Liver (tissue), 9 donors: Measurements from ENCODE around the gene LRRC47. TPM values are rescaled to one million over a fixed set of nuclear protein-coding genes. Genes with fewer than 3 reads are reported as not detected.

Experiments
- DNase-seq: peaks from one replicate; pipeline ENCODE4 v3.0.0-alpha.2; 2017; ENCODE audit warnings: low spot score
- H3K27ac ChIP-seq, 2 donors: one replicate each; pipeline ENCODE4 v1.7.0; 2013; ENCODE audit warnings: inconsistent platforms in 2 of 2, low read length in 2 of 2, control low read depth in 1 of 2, low read depth in 1 of 2, mild to moderate bottlenecking in 1 of 2
- H3K27me3 ChIP-seq, 4 donors: one replicate each; pipeline versions ENCODE4 v1.6.1 to v1.7.0; 2013; ENCODE audit warnings: low read length in 3 of 4, inconsistent platforms in 1 of 4, mild to moderate bottlenecking in 1 of 4, moderate library complexity in 1 of 4; ENCODE audit not compliant: control insufficient read depth in 4 of 4, insufficient read depth in 4 of 4
- H3K36me3 ChIP-seq, 4 donors: one replicate each; pipeline versions ENCODE4 v1.6.1 to v1.7.0; 2013; ENCODE audit warnings: low read length in 3 of 4, mild to moderate bottlenecking in 3 of 4, low read depth in 1 of 4, moderate library complexity in 1 of 4; ENCODE audit not compliant: control insufficient read depth in 4 of 4, insufficient read depth in 3 of 4
- H3K4me1 ChIP-seq, 4 donors: one replicate each; pipeline versions ENCODE4 v1.6.1 to v1.7.0; 2013; ENCODE audit warnings: low read length in 3 of 4, mild to moderate bottlenecking in 3 of 4, moderate library complexity in 1 of 4; ENCODE audit not compliant: control insufficient read depth in 4 of 4, insufficient read depth in 4 of 4
- H3K4me3 ChIP-seq, 3 donors: one replicate each; pipeline versions ENCODE4 v1.6.1 to v1.7.0; 2013; ENCODE audit warnings: low read length in 3 of 3, control low read depth in 1 of 3, low read depth in 1 of 3, mild to moderate bottlenecking in 1 of 3
- H3K9ac ChIP-seq, 2 donors: one replicate each; pipeline ENCODE4 v1.7.0; 2013; ENCODE audit warnings: low read length in 2 of 2, mild to moderate bottlenecking in 2 of 2, moderate library complexity in 2 of 2, control low read depth in 1 of 2, low read depth in 1 of 2
- H3K9me3 ChIP-seq, 4 donors: one replicate each; pipeline versions ENCODE4 v1.6.1 to v1.7.0; 2013; ENCODE audit warnings: low read length in 3 of 4; ENCODE audit not compliant: control insufficient read depth in 4 of 4
- CTCF ChIP-seq: fragments of 150-350 bp; IDR thresholded peaks from 2 replicates; pipeline ENCODE4 v1.5.1; 2017; ENCODE audit warnings: improper control_type of control experiment, low read depth, low read length; ENCODE audit not compliant: missing input control
- EGR1 ChIP-seq, 2 donors: IDR thresholded peaks; 2 replicates each; pipeline ENCODE4 v1.6.1; 2016 to 2018; ENCODE audit warnings: antibody characterized with exemption in 2 of 2, low read depth in 2 of 2
- FOXA1 ChIP-seq: IDR thresholded peaks from 2 replicates; pipeline ENCODE4 v1.6.1; 2016; ENCODE audit warnings: antibody characterized with exemption
- FOXA2 ChIP-seq: IDR thresholded peaks from 2 replicates; pipeline ENCODE4 v1.6.1; 2016; ENCODE audit warnings: antibody characterized with exemption
- GABPA ChIP-seq, 2 donors: IDR thresholded peaks in 1 of 2; conservative IDR thresholded peaks in 1 of 2; 2 replicates each; pipeline ENCODE4 v1.6.1; 2016; ENCODE audit warnings: antibody characterized with exemption in 2 of 2, mild to moderate bottlenecking in 1 of 2, moderate library complexity in 1 of 2
- HNF4A ChIP-seq, 2 donors: conservative IDR thresholded peaks; 2 replicates each; pipeline ENCODE4 v1.6.1; 2016; ENCODE audit warnings: antibody characterized with exemption in 2 of 2, mild to moderate bottlenecking in 2 of 2
- HNF4G ChIP-seq: IDR thresholded peaks from 2 replicates; pipeline ENCODE4 v1.6.1; 2016; ENCODE audit warnings: antibody characterized with exemption
- JUND ChIP-seq, 2 donors: IDR thresholded peaks; 2 replicates each; pipeline ENCODE4 v1.6.1; 2016; ENCODE audit warnings: antibody characterized with exemption in 2 of 2
- NR2F2 ChIP-seq: IDR thresholded peaks from 2 replicates; pipeline ENCODE4 v1.6.1; 2016; ENCODE audit warnings: antibody characterized with exemption
- RAD21 ChIP-seq, 2 donors: IDR thresholded peaks; 2 replicates each; pipeline ENCODE4 v1.6.1; 2016; ENCODE audit warnings: antibody characterized with exemption in 2 of 2, mild to moderate bottlenecking in 2 of 2
- RXRA ChIP-seq, 2 donors: IDR thresholded peaks; 2 replicates each; pipeline ENCODE4 v1.6.1; 2017 to 2018; ENCODE audit warnings: antibody characterized with exemption in 2 of 2, mild to moderate bottlenecking in 1 of 2
- SP1 ChIP-seq: IDR thresholded peaks from 2 replicates; pipeline ENCODE4 v1.6.1; 2018; ENCODE audit warnings: antibody characterized with exemption, mild to moderate bottlenecking
- TAF1 ChIP-seq: conservative IDR thresholded peaks from 2 replicates; pipeline ENCODE4 v1.6.1; 2016; ENCODE audit warnings: antibody characterized with exemption, mild to moderate bottlenecking
- YY1 ChIP-seq: IDR thresholded peaks from 2 replicates; pipeline ENCODE4 v1.6.1; 2016; ENCODE audit warnings: antibody characterized with exemption, mild to moderate bottlenecking
- WGBS: extraction: QIAGEN DNeasy Blood & Tissue Kit; methylation state at CpG from one replicate; pipeline ENCODE4 v1.1.7; 2013; 5-methylcytosine and 5-hydroxymethylcytosine counted together
- polyA plus RNA-seq, 2 donors: library from polyadenylated mRNA; stranded (reverse) in 1 of 2; unstranded in 1 of 2; fragments of 200-250 nt in 1 of 2; fragments of >200 nt in 1 of 2; fragmentation: Nextera tagmentation in 1 of 2; extraction: Ambion mirVana in 1 of 2; gene quantifications; one replicate each; pipeline versions ENCODE4 v1.2.1 to v1.2.3, GENCODE V29; 2013 to 2015
- total RNA-seq, 2 donors: library from RNA; depleted of rRNA; stranded (reverse); fragments of >200 nt; gene quantifications; one replicate each; pipeline ENCODE4 v1.2.3, GENCODE V29; 2014
- TF ChIP-seq, protein P1 (sequence below): IDR thresholded peaks from 2 replicates; pipeline ENCODE4 v1.6.1; 2016; ENCODE audit warnings: antibody characterized with exemption, mild to moderate bottlenecking
- TF ChIP-seq, protein P2 (sequence below): IDR thresholded peaks from 2 replicates; pipeline ENCODE4 v1.6.1; 2016; ENCODE audit warnings: antibody characterized with exemption
- TF ChIP-seq, protein P3 (sequence below): IDR thresholded peaks from 2 replicates; pipeline ENCODE4 v1.6.1; 2016; ENCODE audit warnings: antibody characterized with exemption
- TF ChIP-seq, protein P4 (sequence below): IDR thresholded peaks from 2 replicates; pipeline ENCODE4 v1.6.1; 2016; ENCODE audit warnings: antibody characterized with exemption
- donor health status: healthy.
- donor health status: healthy.
- donor health status: healthy.
- donor health status: healthy.
- donor health status: healthy.

Gene LRRC47
- total and polyA plus RNA-seq, 4 donors: 8.7 to 23.8 (median 15.4) TPM

DNA sequence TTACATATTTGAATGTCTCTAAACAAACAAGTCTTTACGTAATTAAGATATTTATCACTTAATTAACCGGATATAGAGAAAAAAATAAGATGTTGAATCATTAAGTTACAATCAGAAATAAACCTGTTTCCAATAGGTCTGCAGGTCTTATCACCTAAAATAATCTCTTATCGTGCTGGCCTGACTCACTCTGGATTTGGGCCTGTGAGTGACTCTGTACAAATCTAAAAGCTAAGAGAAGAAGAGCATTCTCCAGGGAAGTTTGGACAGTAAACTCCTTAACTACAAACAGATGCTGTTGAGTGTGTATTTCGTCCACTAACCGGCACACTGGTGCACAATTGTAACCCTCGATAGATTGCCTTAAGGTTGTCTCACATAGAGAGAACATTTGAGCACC lies 35.4 kb upstream of the LRRC47 start:
- WGBS: 84% methylated on average over 6 of the region's 6 CpGs
- Histone ChIP-seq H3K27me3 (no peaks in the 10 kb centered on the region), H3K4me1 (no peaks in the 10 kb centered on the region), H3K9ac (no peak overlapping the region), H3K4me3 (no peak overlapping the region), H3K27ac (no peak overlapping the region), H3K36me3 (peaks cover 14 to 74% (median 52%) of the 10 kb centered on the region in 4 donors), H3K9me3 (no peaks in the 10 kb centered on the region)
- no peak for TF ChIP-seq FOXA1
- TF ChIP-seq TAF1: no peak
- no peak for TF ChIP-seq HNF4A (conservative IDR thresholded peaks at IDR 0.05)
- DNase-seq: no peak

- Histone ChIP-seq H3K27me3 (no peaks in the 10 kb centered on the region), H3K9me3 (no peaks in the 10 kb centered on the region), H3K4me3 (no peak overlapping the region), H3K4me1 (no peaks in the 10 kb centered on the region), H3K9ac (no peak overlapping the region), H3K27ac (no peak overlapping the region), H3K36me3 (peaks cover 13 to 80% (median 50%) of the 10 kb centered on the region in 4 donors)
- WGBS: 95% methylated on average over 8 of the region's 8 CpGs
- no peak for TF ChIP-seq HNF4G
- no peak for TF ChIP-seq TAF1
- TF ChIP-seq, protein P1, sequence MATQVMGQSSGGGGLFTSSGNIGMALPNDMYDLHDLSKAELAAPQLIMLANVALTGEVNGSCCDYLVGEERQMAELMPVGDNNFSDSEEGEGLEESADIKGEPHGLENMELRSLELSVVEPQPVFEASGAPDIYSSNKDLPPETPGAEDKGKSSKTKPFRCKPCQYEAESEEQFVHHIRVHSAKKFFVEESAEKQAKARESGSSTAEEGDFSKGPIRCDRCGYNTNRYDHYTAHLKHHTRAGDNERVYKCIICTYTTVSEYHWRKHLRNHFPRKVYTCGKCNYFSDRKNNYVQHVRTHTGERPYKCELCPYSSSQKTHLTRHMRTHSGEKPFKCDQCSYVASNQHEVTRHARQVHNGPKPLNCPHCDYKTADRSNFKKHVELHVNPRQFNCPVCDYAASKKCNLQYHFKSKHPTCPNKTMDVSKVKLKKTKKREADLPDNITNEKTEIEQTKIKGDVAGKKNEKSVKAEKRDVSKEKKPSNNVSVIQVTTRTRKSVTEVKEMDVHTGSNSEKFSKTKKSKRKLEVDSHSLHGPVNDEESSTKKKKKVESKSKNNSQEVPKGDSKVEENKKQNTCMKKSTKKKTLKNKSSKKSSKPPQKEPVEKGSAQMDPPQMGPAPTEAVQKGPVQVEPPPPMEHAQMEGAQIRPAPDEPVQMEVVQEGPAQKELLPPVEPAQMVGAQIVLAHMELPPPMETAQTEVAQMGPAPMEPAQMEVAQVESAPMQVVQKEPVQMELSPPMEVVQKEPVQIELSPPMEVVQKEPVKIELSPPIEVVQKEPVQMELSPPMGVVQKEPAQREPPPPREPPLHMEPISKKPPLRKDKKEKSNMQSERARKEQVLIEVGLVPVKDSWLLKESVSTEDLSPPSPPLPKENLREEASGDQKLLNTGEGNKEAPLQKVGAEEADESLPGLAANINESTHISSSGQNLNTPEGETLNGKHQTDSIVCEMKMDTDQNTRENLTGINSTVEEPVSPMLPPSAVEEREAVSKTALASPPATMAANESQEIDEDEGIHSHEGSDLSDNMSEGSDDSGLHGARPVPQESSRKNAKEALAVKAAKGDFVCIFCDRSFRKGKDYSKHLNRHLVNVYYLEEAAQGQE: no peak
- no peak for TF ChIP-seq HNF4A (conservative IDR thresholded peaks at IDR 0.05)
- no peak for TF ChIP-seq RXRA (IDR thresholded peaks at IDR 0.05)
- TF ChIP-seq, protein P2, sequence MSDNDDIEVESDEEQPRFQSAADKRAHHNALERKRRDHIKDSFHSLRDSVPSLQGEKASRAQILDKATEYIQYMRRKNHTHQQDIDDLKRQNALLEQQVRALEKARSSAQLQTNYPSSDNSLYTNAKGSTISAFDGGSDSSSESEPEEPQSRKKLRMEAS: no peak
- TF ChIP-seq FOXA2: no peak
- no peak for TF ChIP-seq YY1
- TF ChIP-seq, protein P3, sequence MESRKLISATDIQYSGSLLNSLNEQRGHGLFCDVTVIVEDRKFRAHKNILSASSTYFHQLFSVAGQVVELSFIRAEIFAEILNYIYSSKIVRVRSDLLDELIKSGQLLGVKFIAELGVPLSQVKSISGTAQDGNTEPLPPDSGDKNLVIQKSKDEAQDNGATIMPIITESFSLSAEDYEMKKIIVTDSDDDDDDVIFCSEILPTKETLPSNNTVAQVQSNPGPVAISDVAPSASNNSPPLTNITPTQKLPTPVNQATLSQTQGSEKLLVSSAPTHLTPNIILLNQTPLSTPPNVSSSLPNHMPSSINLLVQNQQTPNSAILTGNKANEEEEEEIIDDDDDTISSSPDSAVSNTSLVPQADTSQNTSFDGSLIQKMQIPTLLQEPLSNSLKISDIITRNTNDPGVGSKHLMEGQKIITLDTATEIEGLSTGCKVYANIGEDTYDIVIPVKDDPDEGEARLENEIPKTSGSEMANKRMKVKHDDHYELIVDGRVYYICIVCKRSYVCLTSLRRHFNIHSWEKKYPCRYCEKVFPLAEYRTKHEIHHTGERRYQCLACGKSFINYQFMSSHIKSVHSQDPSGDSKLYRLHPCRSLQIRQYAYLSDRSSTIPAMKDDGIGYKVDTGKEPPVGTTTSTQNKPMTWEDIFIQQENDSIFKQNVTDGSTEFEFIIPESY: no peak
- TF ChIP-seq RAD21 (IDR thresholded peaks at IDR 0.05): no peak
- TF ChIP-seq SP1: no peak
- TF ChIP-seq CTCF: no peak
- TF ChIP-seq GABPA (IDR thresholded peaks at IDR 0.05 in 1 of 2, conservative IDR thresholded peaks at IDR 0.05 in 1 of 2): no peak
- TF ChIP-seq, protein P4, sequence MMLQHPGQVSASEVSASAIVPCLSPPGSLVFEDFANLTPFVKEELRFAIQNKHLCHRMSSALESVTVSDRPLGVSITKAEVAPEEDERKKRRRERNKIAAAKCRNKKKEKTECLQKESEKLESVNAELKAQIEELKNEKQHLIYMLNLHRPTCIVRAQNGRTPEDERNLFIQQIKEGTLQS: no peak
- no peak for TF ChIP-seq NR2F2
- no peak for TF ChIP-seq JUND (IDR thresholded peaks at IDR 0.05)
- no peak for TF ChIP-seq EGR1 (IDR thresholded peaks at IDR 0.05; ENCODE audit: low read depth in 2 of 2)
- no peak for TF ChIP-seq FOXA1
- no peak for DNase-seq
Observed at GRCh38 chr1:3828391-3828790, 32.1 kb upstream of the LRRC47 start.
